ENCODE results near the gene C10orf71.

The C10orf71 gene

DNA sequence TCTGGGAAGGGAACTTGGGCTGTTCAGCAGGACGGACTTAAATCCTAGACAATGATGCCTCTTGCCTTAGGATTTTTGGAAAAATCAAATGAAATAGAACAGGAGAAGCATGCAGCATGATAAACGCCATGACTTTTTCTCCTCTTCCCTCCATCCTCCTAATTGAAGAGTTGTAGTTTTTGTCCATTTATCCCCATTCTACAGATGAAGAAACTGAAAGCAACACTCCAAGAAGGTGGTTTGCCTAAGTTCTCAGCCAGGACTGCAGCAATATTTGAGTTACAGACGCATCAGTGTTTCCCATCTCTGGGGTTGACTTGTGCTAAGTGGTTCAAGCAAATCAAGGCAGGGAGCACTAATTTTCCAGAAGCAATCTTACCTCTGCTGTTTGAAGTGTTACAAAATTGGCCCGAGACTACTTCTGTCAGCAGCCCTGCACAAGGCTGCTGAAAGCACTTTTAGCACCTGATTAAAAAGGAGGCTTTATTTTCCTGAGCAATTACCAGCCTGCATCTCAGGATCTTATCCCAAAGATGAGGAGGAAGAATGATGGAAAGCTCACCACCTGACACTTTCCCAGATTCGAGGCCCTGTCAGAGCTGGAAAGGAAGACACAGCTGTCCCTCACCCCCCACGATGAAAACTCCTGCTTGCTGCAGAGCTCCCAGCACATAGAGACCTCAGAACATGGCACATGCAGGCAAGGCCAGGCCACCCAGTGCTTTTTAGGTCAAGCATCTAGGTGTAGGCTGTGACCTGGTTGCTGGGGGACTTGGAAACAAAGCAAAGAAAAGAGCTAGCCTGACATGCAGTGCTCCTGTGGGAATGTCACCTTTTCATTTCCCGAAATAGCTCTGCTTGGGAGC is 19.7 kb upstream of the C10orf71 start:
- Histone ChIP-seq H3K79me2 (ENCODE audit: insufficient read depth, low read length) (no peaks in the 10 kb centered on the region), H3K36me3 (ENCODE audit: insufficient read depth, low read length) (no peaks in the 10 kb centered on the region), H3K27me3 (ENCODE audit: insufficient read depth, low read length, poor library complexity) (no peaks in the 10 kb centered on the region), H3K4me3 (ENCODE audit: low read depth in 1 of 2, low read length in 2 of 2) (no peak overlapping the region), H3K4me2 (ENCODE audit: insufficient read depth, low read length) (no peak overlapping the region), H3K9me3 (ENCODE audit: insufficient read depth, low read length, severe bottlenecking) (no peaks in the 10 kb centered on the region), H3K4me1 (ENCODE audit: insufficient read depth, low read length) (no peaks in the 10 kb centered on the region), H3K27ac (ENCODE audit: low read length) (no peak overlapping the region), H3K9ac (ENCODE audit: low read depth, low read length) (no peak overlapping the region), H2AFZ (ENCODE audit: low read depth, low read length) (no peak overlapping the region), H4K20me1 (ENCODE audit: insufficient read depth, low read length) (no peaks in the 10 kb centered on the region)
- ATAC-seq (ENCODE audit: insufficient read depth, low read depth) = no peak
- TF ChIP-seq, protein P1, sequence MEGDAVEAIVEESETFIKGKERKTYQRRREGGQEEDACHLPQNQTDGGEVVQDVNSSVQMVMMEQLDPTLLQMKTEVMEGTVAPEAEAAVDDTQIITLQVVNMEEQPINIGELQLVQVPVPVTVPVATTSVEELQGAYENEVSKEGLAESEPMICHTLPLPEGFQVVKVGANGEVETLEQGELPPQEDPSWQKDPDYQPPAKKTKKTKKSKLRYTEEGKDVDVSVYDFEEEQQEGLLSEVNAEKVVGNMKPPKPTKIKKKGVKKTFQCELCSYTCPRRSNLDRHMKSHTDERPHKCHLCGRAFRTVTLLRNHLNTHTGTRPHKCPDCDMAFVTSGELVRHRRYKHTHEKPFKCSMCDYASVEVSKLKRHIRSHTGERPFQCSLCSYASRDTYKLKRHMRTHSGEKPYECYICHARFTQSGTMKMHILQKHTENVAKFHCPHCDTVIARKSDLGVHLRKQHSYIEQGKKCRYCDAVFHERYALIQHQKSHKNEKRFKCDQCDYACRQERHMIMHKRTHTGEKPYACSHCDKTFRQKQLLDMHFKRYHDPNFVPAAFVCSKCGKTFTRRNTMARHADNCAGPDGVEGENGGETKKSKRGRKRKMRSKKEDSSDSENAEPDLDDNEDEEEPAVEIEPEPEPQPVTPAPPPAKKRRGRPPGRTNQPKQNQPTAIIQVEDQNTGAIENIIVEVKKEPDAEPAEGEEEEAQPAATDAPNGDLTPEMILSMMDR (IDR thresholded peaks at IDR 0.05; ENCODE audit: borderline replicate concordance, extremely low read depth, low read length, poor library complexity, severe bottlenecking) = no peak
- no peak for TF ChIP-seq EZH2 (IDR thresholded peaks at IDR 0.05; ENCODE audit: borderline replicate concordance, low read depth, low read length, severe bottlenecking)
- no peak for DNase-seq

DNA sequence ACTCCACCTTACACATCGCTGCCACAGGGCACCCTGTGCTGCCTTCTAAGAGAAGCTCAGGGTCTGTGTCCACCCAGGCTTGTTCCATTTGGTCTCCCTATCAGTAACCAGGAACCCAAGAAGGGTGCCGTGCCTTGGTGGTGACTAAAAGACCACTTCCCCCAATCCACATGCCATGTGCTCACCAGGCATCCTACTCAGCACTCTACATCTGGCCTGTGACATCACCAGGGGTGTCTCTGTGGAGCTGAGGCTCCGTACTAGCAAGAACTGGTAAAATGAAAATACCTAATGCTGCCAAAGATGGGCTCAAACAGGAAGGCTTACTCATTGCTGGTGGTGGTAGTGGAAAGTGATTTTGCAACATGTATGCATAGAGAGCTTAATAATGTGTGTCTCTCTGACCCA is 19.0 kb upstream of the C10orf71 start:
- DNase-seq = no peak
- Histone ChIP-seq H3K4me2 (ENCODE audit: insufficient read depth, low read length) (no peak overlapping the region), H2AFZ (ENCODE audit: low read depth, low read length) (no peak overlapping the region), H3K4me3 (ENCODE audit: low read depth in 1 of 2, low read length in 2 of 2) (no peak overlapping the region), H4K20me1 (ENCODE audit: insufficient read depth, low read length) (no peaks in the 10 kb centered on the region), H3K27ac (ENCODE audit: low read length) (no peak overlapping the region), H3K9me3 (ENCODE audit: insufficient read depth, low read length, severe bottlenecking) (no peaks in the 10 kb centered on the region), H3K4me1 (ENCODE audit: insufficient read depth, low read length) (no peaks in the 10 kb centered on the region), H3K36me3 (ENCODE audit: insufficient read depth, low read length) (no peaks in the 10 kb centered on the region), H3K9ac (ENCODE audit: low read depth, low read length) (no peak overlapping the region), H3K27me3 (ENCODE audit: insufficient read depth, low read length, poor library complexity) (no peaks in the 10 kb centered on the region), H3K79me2 (ENCODE audit: insufficient read depth, low read length) (no peaks in the 10 kb centered on the region)
- ATAC-seq (ENCODE audit: insufficient read depth, low read depth) = peak; percentile 44; the same call in 2 of the 3 replicates
- TF ChIP-seq, protein P1 (IDR thresholded peaks at IDR 0.05; ENCODE audit: borderline replicate concordance, extremely low read depth, low read length, poor library complexity, severe bottlenecking) = no peak
- TF ChIP-seq EZH2 (IDR thresholded peaks at IDR 0.05; ENCODE audit: borderline replicate concordance, low read depth, low read length, severe bottlenecking) = no peak

DNA sequence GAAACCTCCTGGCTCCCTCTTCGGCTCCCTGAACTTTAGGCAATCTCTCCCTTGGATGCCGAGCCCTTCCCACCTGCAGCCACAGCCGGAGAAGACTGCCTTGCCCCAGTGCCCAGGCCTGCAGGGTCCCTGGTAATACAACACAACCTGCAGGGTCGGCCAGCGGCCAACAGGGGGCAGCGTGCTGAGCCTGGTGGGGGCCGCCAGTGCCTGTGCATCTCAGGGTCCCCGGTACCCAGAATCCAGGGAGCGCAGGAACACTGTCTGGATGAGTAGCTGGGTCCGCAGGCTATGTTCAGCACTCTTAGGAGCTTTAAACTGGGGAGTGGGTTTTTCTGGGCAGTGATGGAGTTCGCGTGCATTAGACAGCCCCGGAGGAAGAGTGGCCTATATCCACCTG is 17.5 kb upstream of the C10orf71 start:
- Histone ChIP-seq H3K9ac (ENCODE audit: low read depth, low read length) (no peak overlapping the region), H3K79me2 (ENCODE audit: insufficient read depth, low read length) (no peaks in the 10 kb centered on the region), H3K27me3 (ENCODE audit: insufficient read depth, low read length, poor library complexity) (no peaks in the 10 kb centered on the region), H2AFZ (ENCODE audit: low read depth, low read length) (no peak overlapping the region), H3K27ac (ENCODE audit: low read length) (no peak overlapping the region), H3K4me2 (ENCODE audit: insufficient read depth, low read length) (no peak overlapping the region), H3K9me3 (ENCODE audit: insufficient read depth, low read length, severe bottlenecking) (no peaks in the 10 kb centered on the region), H3K4me1 (ENCODE audit: insufficient read depth, low read length) (no peaks in the 10 kb centered on the region), H3K4me3 (ENCODE audit: low read depth in 1 of 2, low read length in 2 of 2) (no peak overlapping the region), H4K20me1 (ENCODE audit: insufficient read depth, low read length) (no peaks in the 10 kb centered on the region), H3K36me3 (ENCODE audit: insufficient read depth, low read length) (no peaks in the 10 kb centered on the region)
- ATAC-seq (ENCODE audit: insufficient read depth, low read depth) = no peak
- no peak for DNase-seq
- TF ChIP-seq, protein P1 (IDR thresholded peaks at IDR 0.05; ENCODE audit: borderline replicate concordance, extremely low read depth, low read length, poor library complexity, severe bottlenecking) = peak; percentile 54
- TF ChIP-seq EZH2 (IDR thresholded peaks at IDR 0.05; ENCODE audit: borderline replicate concordance, low read depth, low read length, severe bottlenecking) = no peak
